T-helper 9 cell (primary cell): ENCODE measurements around the gene AFF1.

Source experiments
- DNase-seq: peaks from one replicate; pipeline ENCODE4 v3.0.0-alpha.2; 2020

AFF1 gene

GRCh38 chr4:87042221-87042620 lies 107.4 kb downstream of the AFF1 start:
- no peak for DNase-seq

DNA sequence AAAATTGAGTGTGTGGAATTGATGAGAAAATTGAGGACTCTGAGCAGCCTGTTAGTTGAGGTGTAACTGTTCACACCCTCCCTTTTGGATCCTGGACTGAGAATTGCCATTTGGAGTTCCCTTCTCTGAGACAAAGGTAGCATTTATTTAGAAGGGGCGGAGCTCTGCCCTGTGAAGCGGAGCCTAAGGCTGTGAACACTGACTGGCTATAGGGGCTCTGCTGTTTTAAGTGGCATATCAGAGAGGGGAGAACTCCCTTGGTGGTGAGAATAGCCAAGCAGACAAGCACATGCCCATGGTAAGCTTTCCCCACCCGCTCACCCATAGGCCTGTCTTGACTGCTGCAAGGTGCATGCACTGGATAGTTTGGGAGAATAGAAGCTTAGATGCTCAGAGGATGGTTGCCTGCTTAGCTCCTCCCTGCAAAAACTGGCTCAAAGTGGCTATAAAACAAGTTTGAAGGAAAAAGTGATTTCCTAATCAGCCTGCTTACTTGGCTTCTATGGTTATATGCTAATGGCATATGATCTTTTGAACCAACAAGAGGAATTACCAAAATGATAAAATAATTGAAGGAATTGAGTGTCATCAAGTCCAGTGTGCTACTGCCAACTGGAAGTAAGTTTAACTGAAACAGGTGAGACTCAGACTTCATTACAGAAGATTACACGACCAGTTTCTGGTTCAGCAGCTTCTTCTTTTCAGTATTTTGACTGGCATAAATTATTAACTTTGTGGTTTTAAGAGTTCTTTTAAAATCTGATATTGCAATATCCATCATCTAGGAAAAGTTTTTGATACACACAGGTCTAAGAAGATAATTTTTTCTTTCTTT lies 108.4 kb downstream of the AFF1 start:
- DNase-seq, result no peak

DNA sequence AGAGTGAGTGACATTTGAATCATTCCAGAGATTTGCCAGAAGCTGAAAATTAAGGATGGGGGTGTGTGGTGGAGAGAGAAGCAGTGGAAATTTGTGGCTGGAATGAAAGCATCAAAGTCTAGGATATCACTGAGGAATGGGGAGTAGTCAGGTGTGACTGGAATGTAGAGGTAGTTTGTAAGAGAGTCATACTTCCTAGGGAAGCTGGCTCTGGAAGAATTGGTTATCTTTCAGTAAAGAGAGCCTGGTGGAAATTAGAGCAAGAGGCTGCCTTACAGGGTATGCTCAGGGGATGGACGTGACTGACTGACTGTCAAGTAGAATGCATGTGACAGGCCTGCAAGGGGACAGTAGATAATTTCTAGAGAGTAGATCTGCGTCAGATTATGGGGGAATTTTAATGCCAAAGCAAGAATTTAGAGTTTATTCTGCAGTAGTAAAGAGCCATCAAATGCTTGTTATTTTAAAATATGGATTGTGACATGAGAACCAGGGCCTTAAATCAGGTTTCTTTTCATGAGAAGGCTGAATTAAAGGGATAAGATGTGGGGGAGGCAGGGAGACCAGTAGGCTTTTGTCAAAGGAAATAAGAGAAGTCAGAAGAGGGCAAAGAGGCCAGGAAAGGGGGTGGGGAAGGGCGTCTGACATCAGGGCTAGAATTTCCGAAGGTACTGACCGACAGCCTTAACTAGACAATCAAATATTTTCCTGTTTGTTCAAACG lies 109.9 kb downstream of the AFF1 start:
- no peak for DNase-seq

- DNase-seq, result no peak
Measured at GRCh38 chr4:87045234-87045558, 110.4 kb downstream of the AFF1 start.

DNA sequence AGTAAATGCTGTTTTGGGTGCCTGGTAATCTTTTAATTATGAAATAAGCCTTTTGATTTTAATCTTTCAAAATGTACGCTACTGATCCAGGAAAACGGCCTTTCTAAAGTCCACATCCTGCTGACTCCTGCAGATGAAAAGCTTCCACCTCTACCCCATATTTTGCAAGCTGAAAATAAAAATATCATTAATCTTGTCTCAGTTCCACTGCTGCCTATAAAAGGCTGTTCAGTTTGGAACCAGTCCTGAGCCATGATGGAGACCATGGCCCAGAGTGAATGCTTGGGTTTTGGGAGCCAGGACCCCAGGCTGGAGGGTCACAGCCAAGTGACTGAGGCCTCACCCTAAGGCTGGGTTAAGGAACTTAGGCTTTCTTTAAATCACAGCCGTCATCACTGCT lies 110.8 kb downstream of the AFF1 start:
- DNase-seq, result no peak

DNA sequence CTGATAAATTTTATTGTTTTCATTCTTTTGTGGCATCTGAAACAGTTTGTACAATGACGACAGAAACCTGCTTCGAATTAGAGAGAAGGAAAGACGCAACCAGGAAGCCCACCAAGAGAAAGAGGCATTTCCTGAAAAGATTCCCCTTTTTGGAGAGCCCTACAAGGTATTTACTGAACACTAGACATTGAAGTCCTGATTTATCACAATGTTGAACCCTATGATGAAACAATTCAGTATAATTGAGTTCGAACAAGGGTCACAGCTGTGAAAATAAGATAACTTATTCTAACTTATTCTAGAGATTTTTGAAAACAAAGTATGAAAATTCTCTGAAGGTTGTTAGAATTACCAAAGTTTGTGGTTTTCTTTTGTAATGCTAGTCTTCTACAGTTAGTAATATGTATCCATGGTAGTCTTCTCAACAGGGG lies 111.3 kb downstream of the AFF1 start:
- no peak for DNase-seq

DNA sequence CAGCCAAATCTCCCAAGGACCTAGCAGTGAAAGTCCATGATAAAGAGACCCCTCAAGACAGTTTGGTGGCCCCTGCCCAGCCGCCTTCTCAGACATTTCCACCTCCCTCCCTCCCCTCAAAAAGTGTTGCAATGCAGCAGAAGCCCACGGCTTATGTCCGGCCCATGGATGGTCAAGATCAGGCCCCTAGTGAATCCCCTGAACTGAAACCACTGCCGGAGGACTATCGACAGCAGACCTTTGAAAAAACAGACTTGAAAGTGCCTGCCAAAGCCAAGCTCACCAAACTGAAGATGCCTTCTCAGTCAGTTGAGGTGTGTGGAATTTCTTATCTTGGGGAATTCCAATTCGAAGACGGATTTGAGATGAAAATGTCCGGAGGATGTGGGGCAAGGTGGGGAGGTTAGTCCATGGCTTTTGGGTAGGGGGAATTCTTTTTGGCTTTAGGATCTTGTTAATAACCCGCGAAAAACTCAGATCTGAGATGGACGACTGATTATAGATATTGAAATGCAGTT lies 112.5 kb downstream of the AFF1 start:
- DNase-seq, result no peak

- DNase-seq, result no peak
Measured at GRCh38 chr4:87049508-87049907, 114.7 kb downstream of the AFF1 start.

DNA sequence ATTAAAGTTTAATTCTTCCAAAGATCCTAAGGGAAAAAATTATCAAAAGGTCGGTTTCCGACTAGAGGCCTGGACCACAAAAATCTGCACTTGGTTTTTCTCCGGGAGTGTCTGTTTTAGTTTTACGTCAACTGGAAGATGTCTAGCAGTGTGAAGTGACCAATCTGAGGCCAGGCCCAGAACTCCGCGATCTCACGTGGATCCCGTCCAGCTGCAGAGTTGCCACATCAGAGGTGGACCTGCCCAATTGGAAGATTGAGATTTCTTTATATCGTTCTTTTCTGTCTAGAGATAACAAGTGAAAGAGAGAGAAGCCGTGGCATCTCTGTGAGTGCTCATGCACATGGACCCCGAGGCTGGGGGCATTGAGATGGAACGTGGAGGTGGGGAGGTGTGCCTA lies 115.8 kb downstream of the AFF1 start:
- DNase-seq, result no peak

GRCh38 chr4:87051121-87051713 lies 116.4 kb downstream of the AFF1 start:
- DNase-seq, result no peak

DNA sequence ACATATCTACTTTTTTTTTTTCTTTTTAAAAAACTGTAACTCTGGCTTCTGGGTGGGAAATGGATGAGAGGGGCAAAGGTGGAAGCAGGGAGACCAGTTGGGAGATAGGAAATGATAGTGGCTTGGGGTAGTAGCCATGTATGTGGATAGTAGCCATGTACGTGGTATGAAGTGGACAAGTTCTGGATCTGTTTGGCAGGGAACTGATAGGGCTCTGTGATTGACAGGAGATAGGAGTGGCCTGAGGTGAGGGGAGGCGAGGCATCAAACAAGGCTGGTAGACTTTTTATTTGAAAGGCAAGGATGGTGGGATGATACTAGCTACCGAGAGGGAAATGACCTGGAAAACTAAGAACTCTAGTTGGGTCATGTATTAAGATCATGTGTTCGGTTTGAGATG lies 117.8 kb downstream of the AFF1 start:
- DNase-seq, result no peak

DNA sequence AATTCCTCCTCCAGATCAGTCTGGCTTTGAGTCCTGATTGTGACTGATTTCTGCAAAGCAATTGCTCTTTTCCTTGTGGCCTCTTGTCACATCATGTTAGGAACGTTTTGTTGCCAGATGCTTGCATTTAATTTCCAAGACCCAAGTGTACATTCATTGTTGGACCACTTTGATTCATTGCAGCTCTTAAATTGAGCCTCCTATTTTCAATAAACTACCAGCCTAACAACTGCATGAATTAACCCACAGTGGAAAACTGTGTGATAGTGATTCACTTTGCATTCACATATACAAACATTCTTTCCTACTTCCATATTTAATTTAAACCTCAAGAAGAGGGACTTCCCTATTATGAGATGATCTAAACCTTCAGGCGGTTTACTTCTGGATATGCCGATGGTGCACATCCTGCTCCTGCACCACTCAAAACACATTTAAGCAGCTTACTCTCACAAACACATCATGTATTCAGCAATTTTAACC lies 118.4 kb downstream of the AFF1 start:
- no peak for DNase-seq

DNA sequence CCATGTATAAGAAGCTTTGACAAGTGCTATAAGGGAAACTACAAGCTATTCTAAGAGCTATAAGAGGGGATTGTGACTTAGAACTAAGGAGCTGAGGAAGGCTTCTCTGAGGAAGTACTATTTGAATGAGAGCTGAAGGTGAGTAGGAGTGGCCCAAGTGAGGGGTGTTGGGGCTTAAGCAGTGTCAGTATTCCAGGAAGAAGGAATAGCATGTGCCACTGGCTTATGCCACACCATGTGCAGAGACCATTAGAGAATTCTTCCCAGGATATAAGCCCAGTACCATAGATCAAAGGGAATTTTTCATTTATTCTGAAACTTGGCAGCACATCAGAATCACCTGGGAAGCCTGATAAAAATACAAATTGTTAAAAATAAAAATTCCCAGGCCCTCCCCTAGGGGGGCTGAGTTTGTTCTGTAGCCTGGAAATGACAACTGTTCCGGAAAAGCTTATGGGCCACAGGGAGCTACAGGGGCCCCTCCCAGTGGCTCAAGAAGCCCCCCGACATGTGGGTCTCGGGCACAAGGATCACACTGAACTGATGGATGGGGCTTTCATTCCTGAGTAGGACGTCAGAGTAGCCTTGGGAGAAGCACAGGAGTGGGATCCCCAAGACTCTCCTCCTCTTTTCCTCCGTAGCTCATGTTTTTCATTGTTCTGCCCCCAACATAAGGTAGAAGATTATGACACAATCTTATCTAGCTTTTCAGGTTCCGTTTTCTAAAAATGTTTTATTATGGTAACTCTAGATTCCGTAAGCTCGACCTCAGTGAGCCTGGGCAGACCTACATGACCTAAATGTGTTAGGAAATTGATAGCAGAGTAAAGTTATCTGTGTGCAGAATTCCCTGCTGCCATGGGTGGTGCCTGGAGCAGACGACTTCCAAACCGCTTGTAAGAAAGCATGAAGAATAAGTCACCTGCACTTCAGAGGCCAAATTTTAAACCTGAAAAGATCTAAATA lies 119.3 kb downstream of the AFF1 start:
- DNase-seq, result no peak

DNA sequence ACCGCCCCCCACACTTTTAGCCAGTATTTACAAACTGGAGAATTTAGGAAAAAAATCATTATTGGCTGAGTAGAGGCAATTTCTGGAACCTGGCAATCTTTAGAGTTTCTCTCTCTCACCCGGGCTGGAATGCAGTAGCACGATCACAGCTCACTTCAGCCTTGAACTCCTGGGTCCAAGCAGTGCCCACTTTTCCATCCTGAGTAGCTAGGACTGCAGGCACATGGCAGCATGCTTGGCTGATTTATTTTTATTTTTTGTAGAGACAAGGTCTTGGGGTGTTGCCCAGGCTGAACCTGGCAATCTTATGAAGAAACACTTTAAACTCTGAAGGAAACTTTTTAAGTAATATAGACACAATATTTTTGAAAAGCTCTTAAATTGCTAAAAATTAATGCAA lies 120.1 kb downstream of the AFF1 start:
- no peak for DNase-seq

DNA sequence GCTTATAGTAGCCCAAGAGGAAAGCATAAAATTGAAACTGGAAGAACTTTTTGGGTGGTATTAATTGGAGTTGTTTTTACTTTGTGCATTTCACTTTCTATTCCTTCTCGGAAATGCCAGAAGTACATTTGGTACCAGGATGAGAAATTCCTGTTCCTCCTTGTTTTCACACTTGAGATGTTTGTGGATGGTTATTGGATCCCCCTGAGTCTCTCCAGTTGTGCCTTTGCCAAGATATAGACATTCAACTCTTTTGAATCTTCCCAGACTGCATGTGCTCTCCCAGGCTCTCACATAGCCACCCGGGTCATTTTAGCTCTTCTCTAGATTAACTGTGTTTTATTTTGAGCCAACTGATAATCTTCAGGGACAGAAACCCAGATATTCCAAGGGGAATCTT lies 120.5 kb downstream of the AFF1 start:
- DNase-seq, result no peak

GRCh38 chr4:87056881-87057280 lies 122.1 kb downstream of the AFF1 start:
- DNase-seq, result no peak

- DNase-seq, result no peak
Measured at GRCh38 chr4:87057835-87058355, 123.1 kb downstream of the AFF1 start.

DNA sequence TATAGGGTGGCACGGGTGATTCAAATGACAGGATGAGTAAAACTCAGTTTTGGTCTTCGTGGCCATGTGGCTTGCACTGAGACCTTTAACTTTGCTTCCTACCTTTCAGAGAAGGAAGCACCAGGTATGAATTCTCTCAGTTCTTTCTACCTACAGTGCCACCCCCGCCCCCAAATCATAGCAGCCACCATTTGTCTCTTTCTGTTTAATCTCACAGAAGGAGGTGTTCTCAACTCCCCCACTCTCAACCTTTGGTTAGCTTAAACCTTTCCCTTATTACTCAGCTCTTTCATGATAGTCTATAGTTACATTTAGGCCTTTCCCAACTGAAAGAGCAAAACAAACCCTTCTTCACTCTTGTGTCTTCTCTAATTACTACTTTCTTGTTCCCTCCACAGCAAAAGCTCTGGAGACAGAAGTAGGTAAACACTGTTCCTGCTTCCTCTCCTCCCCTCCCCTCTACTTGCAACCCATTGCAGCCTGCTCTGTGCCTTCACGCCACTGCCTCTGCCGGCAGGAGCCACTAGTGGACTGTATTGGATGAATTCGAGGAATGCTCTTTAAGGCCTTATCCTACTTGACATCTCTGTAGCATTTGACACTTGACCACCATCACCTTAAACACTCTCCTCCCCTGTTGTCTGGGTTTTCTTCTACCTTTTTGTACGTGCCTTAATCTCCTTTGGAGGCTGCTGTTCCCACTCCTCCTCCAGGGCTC lies 123.7 kb downstream of the AFF1 start:
- no peak for DNase-seq

DNA sequence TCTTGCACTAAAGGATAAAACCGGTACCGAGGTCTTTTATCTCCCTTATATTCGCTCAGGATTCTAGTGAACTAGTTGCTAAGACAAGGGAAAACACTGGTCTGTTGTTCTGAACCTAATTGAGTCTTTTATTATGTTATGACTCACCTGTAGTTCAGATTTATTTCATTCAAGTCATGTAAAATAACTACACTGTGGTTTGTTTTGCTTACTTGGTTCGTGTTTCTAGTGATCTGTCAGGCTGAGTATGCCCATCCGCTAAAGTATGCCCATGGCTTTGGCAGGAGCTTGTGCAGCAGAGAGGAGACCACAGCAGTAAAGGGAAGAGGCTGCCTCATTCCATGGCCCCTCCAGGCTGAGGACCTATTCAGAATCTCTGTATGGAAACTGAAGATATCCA lies 126.1 kb downstream of the AFF1 start:
- no peak for DNase-seq

DNA sequence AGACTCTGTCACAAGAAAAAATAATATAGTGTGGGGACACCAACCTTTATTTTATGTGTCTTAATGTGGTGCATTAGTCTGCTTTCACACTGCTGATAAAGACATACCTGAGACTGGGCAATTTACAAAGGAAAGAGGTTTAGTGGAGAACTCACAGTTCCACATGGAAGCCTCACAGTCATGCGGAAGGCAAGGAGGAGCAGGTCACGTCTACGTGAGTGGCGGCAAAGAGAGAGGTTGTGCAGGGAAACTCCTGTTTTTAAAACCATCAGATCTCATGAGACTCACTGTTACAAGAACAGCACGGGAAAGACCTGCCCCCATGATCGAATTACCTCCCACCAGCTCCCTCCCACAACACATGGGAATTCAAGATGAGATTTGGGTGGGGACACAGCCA lies 130.2 kb downstream of the AFF1 start:
- DNase-seq, result no peak

- DNase-seq, result no peak
Measured at GRCh38 chr4:87066403-87067123, 131.8 kb downstream of the AFF1 start.
